HEK293 (cell line): Measurements from ENCODE around the gene NSL1.

ENCODE experiments used
- CTCF ChIA-PET: fragments of 350-600 bp; formaldehyde crosslinking; extraction: SDS; loops from one replicate; lab custom pipeline; 2021; ENCODE audit warnings: antibody characterized with exemption; lab: Yijun Ruan, JAX
- POLR2A ChIA-PET: fragments of 300-600 bp; formaldehyde crosslinking; extraction: SDS; loops from one replicate; lab custom pipeline; 2020; ENCODE audit warnings: antibody characterized with exemption, inconsistent platforms; lab: Yijun Ruan, JAX
- H3K27ac ChIP-seq: fragments of 200-500 bp; sonication (Bioruptor generic); 2 replicates; pipeline ENCODE4 v1.5.1; 2014; ENCODE audit warnings: low read depth, low read length, control low read depth, inconsistent platforms; ENCODE audit errors: extremely low read depth
- H3K36me3 ChIP-seq, 2 experiments: fragments of 200-500 bp in 1 of 2; sonication (Bioruptor generic) in 1 of 2; 1 replicate in 1 of 2; 2 replicates in 1 of 2; pipeline ENCODE4 v1.5.1; 2014 to 2017; ENCODE audit warnings: inconsistent platforms in 2 of 2, low read length in 2 of 2; ENCODE audit not compliant: control insufficient read depth in 2 of 2, insufficient read depth in 1 of 2
- H3K4me1 ChIP-seq: fragments of 200-500 bp; sonication (Bioruptor generic); 2 replicates; pipeline ENCODE4 v1.5.1; 2014; ENCODE audit warnings: mild to moderate bottlenecking, low read length, inconsistent platforms; ENCODE audit not compliant: control insufficient read depth, insufficient read depth
- H3K4me3 ChIP-seq: 2 replicates; pipeline ENCODE4 v1.5.1; 2011; ENCODE audit warnings: low read depth, mild to moderate bottlenecking, control low read depth, low read length, moderate library complexity
- H3K9me3 ChIP-seq: fragments of 200-500 bp; sonication (Bioruptor generic); 2 replicates; pipeline ENCODE4 v1.5.1; 2014; ENCODE audit warnings: low read depth, low read length, inconsistent platforms; ENCODE audit not compliant: control insufficient read depth, insufficient read depth
- FEZF1 ChIP-seq: fragments of 450-650 bp; formaldehyde crosslinking; IDR thresholded peaks from 2 replicates; pipeline ENCODE4 v1.5.1; 2016; ENCODE audit warnings: missing biosample characterization, missing genetic modification characterization
- GLI4 ChIP-seq: fragments of 450-650 bp; formaldehyde crosslinking; IDR thresholded peaks from 2 replicates; pipeline ENCODE4 v1.5.1; 2016; ENCODE audit warnings: missing biosample characterization, missing genetic modification characterization
- PRDM10 ChIP-seq: fragments of 450-650 bp; formaldehyde crosslinking; IDR thresholded peaks from 2 replicates; pipeline ENCODE4 v1.5.1; 2016; ENCODE audit warnings: missing biosample characterization, missing genetic modification characterization
- SCRT2 ChIP-seq: fragments of 450-650 bp; formaldehyde crosslinking; IDR thresholded peaks from 2 replicates; pipeline ENCODE4 v1.5.1; 2016; ENCODE audit warnings: missing biosample characterization, missing genetic modification characterization
- TCF7L2 ChIP-seq: IDR thresholded peaks from 2 replicates; pipeline ENCODE4 v1.6.1; 2011; ENCODE audit warnings: low read depth, mild to moderate bottlenecking, inconsistent platforms, low read length, moderate library complexity, borderline replicate concordance
- ZBTB20 ChIP-seq: fragments of 450-650 bp; formaldehyde crosslinking; IDR thresholded peaks from 2 replicates; pipeline ENCODE4 v1.5.1; 2016; ENCODE audit warnings: missing biosample characterization, missing genetic modification characterization
- ZEB2 ChIP-seq: fragments of 450-650 bp; formaldehyde crosslinking; IDR thresholded peaks from 2 replicates; pipeline ENCODE4 v1.5.1; 2016; ENCODE audit warnings: missing biosample characterization, missing genetic modification characterization
- ZNF10 ChIP-seq: fragments of 450-650 bp; formaldehyde crosslinking; IDR thresholded peaks from 2 replicates; pipeline ENCODE4 v1.5.1; 2017; ENCODE audit warnings: missing biosample characterization, missing genetic modification characterization
- ZNF292 ChIP-seq: fragments of 450-650 bp; formaldehyde crosslinking; IDR thresholded peaks from 2 replicates; pipeline ENCODE4 v1.5.1; 2016; ENCODE audit warnings: low read depth, missing biosample characterization, missing genetic modification characterization, borderline replicate concordance
- ZNF473 ChIP-seq: fragments of 450-650 bp; formaldehyde crosslinking; IDR thresholded peaks from 2 replicates; pipeline ENCODE4 v1.5.1; 2017; ENCODE audit warnings: missing biosample characterization, missing genetic modification characterization
- ZNF518A ChIP-seq: fragments of 450-650 bp; formaldehyde crosslinking; conservative IDR thresholded peaks from 2 replicates; pipeline ENCODE4 v1.5.1; 2016; ENCODE audit warnings: low read depth, missing biosample characterization, missing genetic modification characterization
- ZNF555 ChIP-seq: fragments of 450-650 bp; formaldehyde crosslinking; conservative IDR thresholded peaks from 2 replicates; pipeline ENCODE4 v1.5.1; 2017; ENCODE audit warnings: missing biosample characterization, mild to moderate bottlenecking, missing genetic modification characterization, inconsistent platforms
- ZNF654 ChIP-seq: fragments of 450-650 bp; formaldehyde crosslinking; IDR thresholded peaks from 2 replicates; pipeline ENCODE4 v1.5.1; 2016; ENCODE audit warnings: low read depth, missing biosample characterization, missing genetic modification characterization
- ZSCAN23 ChIP-seq: fragments of 450-650 bp; formaldehyde crosslinking; IDR thresholded peaks from 2 replicates; pipeline ENCODE4 v1.5.1; 2016; ENCODE audit warnings: missing biosample characterization, missing genetic modification characterization
- TF ChIP-seq, protein P1 (sequence below): fragments of 450-650 bp; formaldehyde crosslinking; IDR thresholded peaks from 2 replicates; pipeline ENCODE4 v1.5.1; 2016; ENCODE audit warnings: missing biosample characterization, missing genetic modification characterization

The NSL1 gene

DNA sequence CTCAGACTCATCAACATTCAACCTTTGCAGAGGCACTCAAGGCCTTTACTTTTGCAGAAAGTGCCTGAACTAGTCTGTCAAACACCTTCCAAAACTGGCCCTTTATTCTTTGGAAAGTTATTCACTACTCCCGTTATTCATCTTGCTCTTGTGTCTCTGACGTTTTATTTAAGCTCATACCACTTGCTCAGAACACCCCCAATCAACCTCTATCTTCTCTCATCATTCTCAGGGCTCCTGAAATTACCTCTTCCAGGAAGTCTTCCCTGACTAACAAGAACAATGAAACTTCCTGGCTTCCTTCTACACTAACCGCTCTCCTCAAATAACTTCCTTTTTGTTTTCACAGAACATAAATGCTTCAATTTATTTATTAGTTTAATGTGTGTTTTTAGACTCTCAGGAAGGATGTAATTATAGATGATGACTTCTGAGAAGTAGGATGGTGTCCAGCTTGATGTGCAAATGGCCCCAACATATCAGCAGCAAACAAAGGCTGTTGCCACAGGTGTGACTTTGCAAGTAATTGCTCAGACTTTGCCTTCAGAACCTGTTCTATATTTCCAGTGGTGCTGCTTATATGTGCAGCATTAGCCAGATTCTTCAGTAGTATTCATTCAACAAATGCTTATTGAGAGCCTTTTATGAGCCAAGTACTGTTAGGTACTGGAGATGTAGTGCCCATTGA, 69.2 kb downstream of the NSL1 start:
- POLR2A ChIA-PET, result no interaction called here
- H3K27ac ChIP-seq, result no peak overlapping the region

DNA sequence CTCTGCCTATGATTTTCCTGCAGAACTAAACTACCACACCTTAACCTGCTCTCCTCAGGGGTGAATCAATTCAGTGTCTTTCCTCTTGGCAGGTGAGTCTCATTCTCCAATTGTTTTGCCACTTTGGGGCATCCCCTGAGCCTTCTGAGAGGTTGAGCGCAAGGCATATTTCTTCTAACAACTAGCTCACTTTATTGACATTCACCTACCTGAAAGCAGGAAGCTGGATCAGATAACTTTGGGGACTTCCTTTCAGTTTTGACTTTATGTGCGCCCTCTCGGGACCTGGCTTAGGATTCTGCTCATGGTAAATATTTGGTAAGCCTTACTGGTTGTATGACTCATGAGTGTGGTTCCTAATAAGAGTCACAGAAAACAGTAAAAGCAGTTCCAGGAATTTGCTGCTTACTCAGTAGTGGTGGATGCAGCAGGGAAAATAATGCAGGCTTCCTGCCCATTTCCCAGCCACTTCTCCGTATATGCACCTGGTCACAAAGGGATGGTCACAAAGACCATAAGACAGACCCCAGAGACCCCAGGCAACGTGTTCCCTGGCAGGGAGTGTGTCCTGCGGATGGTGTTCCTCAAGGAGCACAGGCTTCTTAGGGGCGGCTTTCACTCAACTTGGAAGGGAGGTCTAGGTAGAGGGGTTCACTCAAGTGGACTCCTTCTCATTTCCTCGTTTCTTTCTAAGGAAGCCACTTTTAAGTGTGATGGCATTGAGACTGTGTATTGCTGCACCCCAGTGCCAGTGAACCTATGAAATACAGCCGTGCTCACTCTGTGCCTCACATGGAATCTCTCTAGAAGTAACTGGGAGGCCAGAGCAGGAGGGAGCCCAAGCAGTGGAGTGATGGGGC, 70.0 kb downstream of the NSL1 start:
- ChIA-PET CTCF (interaction anchor here (0.9 to 2.6 kb wide), 4 partner anchors 28 to 57 kb away, joined by 3 to 12 read pairs (median 4); no protein-coding TSS in a partner anchor), POLR2A (no interaction called here)
- no peaks in the 10 kb centered on the region for H3K36me3 ChIP-seq
- H3K9me3 ChIP-seq, result no peaks in the 10 kb centered on the region
- TF ChIP-seq GLI4 (tag by site-specific recombination) (no peak), ZNF654 (tag by site-specific recombination) (no peak), ZSCAN23 (tag by site-specific recombination) (no peak), PRDM10 (tag by site-specific recombination) (no peak), ZNF555 (tag by site-specific recombination) (no peak), ZBTB20 (tag by site-specific recombination) (no peak), ZNF518A (tag by site-specific recombination) (no peak), ZNF292 (tag by site-specific recombination) (no peak), ZNF473 (tag by site-specific recombination) (no peak)
- no peak overlapping the region for H3K4me3 ChIP-seq
- H3K4me1 ChIP-seq, result no peaks in the 10 kb centered on the region
- H3K27ac ChIP-seq, result no peak overlapping the region

More for the DNA sequence above, 69.2 kb downstream of the NSL1 start:
- no peaks in the 10 kb centered on the region for H3K36me3 ChIP-seq
- H3K9me3 ChIP-seq, result no peaks in the 10 kb centered on the region
- no peaks in the 10 kb centered on the region for H3K4me1 ChIP-seq
- TF ChIP-seq, protein P1, sequence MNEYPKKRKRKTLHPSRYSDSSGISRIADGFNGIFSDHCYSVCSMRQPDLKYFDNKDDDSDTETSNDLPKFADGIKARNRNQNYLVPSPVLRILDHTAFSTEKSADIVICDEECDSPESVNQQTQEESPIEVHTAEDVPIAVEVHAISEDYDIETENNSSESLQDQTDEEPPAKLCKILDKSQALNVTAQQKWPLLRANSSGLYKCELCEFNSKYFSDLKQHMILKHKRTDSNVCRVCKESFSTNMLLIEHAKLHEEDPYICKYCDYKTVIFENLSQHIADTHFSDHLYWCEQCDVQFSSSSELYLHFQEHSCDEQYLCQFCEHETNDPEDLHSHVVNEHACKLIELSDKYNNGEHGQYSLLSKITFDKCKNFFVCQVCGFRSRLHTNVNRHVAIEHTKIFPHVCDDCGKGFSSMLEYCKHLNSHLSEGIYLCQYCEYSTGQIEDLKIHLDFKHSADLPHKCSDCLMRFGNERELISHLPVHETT (tag by site-specific recombination), result no peak
- TF ChIP-seq TCF7L2 (no peak), FEZF1 (no peak), ZNF10 (tag by site-specific recombination) (no peak), SCRT2 (tag by site-specific recombination) (no peak), ZEB2 (tag by site-specific recombination) (no peak)
- CTCF ChIA-PET, result interaction anchor here (0.7 to 2.6 kb wide), 3 partner anchors 28 to 94 kb away, joined by 4 to 12 read pairs (median 4); no protein-coding TSS in a partner anchor
- H3K4me3 ChIP-seq, result no peak overlapping the region
